ENCODE data around the gene HSPA1L.

GRCh38 chr6:31761343-31761742, 53.7 kb downstream of the HSPA1L start:
- TF ChIP-seq CTCF (IDR thresholded peaks at IDR 0.05; ENCODE audit: insufficient read depth, low read depth, low read length) (no peak), EZH2 (IDR thresholded peaks at IDR 0.05; ENCODE audit: insufficient read depth, low read length) (no peak)

Measured in astrocyte (in vitro differentiated cells and primary cell).